Activated CD8-positive, alpha-beta memory T cell treated with anti-CD3 and anti-CD28 coated beads, Interleukin-2, amount 50 U/mL, for 24 hours (primary cell): ENCODE results near the gene COL20A1.

Source experiments
- DNase-seq: peaks from one replicate; pipeline ENCODE4 v3.0.0-alpha.2; 2020; ENCODE audit errors: extremely low read depth

COL20A1 gene

GRCh38 chr20:63308218-63308911, 15.4 kb downstream of the COL20A1 start:
- DNase-seq = no peak

- DNase-seq = no peak
These were observed 16.5 kb downstream of the COL20A1 start for GRCh38 chr20:63309261-63310071.

DNA sequence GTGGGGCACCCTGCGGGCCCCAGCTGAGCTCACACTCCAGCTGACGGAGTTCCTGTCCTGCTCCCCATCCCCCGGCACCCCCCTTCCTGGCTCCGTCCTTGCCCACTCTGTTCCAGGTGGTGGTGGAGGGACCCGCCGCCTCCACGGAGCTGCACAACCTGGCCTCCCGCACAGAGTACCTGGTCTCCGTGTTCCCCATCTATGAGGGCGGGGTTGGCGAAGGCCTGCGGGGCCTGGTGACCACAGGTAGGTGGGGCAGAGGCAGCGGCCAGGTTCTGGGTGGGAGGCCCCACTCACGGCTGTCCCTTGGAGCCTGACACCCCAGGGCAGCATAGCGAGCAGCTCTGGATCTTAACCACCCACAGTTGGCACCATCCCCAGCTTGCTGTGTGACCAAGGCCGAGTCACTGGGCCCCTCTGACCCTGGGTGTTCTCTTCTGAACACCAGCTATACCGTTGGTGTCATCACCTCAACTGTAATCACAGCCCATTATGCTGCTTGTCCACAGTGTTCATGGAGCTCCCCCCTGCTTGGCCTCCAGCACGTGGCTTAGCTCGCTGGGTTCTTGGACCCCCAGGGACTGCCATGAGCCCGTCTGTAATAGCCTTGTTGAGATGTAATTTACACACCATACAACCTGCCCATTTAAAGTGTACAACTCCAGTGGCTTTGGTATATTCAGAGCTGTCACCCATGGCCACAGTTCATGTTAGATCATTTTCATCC, 17.4 kb downstream of the COL20A1 start:
- DNase-seq = no peak

GRCh38 chr20:63311186-63311832, 18.3 kb downstream of the COL20A1 start:
- DNase-seq = no peak

- DNase-seq = no peak
These were observed 18.9 kb downstream of the COL20A1 start for GRCh38 chr20:63311833-63312243.

GRCh38 chr20:63312273-63312672, 19.3 kb downstream of the COL20A1 start:
- no peak for DNase-seq

DNA sequence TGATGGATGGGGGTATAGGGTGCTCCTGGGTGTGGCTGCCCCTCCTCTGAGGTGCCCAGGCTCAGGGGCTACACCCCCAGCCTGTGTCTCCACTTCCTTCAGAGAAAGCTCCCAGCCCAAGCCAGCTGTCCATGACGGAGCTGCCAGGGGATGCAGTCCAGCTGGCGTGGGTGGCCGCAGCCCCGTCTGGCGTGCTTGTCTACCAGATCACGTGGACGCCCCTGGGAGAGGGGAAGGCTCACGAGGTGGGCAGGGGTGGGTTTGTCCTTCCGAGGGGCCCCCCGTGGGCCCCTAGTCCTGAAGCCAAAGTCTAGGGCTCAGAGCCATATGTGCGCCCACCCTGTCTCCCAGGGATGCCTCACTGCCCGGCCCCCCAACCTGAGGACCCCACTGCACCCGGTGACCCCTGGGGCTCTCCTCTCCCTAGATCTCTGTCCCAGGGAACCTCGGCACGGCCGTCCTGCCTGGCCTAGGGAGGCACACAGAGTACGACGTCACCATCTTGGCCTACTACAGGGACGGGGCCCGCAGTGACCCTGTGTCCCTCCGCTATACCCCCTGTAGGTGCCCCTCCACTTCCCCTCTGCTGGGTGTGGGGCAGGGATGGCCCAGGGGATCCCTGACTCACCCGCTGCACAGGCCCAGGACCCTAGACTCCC, 19.8 kb downstream of the COL20A1 start:
- no peak for DNase-seq

GRCh38 chr20:63313349-63314014, 20.5 kb downstream of the COL20A1 start:
- no peak for DNase-seq

DNA sequence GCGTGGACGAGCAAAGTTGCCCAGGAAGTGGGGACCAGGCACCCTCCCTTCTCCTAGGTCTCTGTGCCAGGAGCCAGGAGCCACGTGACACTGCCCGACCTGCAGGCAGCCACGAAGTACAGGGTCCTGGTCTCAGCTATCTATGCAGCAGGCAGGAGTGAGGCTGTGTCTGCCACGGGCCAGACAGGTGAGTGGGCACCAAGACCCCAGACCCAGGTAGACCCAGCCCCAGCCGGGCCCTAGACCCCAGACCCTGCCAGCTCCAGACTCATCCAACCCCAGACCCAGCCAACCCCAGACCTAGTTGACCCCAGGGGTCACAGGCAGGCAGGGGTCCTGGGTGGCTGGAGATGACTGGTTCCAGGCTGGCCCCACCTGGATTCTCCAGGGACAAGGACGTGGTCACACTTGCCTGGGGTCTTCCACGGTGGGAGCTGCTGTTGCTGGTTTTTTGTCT, 21.1 kb downstream of the COL20A1 start:
- DNase-seq = no peak

DNA sequence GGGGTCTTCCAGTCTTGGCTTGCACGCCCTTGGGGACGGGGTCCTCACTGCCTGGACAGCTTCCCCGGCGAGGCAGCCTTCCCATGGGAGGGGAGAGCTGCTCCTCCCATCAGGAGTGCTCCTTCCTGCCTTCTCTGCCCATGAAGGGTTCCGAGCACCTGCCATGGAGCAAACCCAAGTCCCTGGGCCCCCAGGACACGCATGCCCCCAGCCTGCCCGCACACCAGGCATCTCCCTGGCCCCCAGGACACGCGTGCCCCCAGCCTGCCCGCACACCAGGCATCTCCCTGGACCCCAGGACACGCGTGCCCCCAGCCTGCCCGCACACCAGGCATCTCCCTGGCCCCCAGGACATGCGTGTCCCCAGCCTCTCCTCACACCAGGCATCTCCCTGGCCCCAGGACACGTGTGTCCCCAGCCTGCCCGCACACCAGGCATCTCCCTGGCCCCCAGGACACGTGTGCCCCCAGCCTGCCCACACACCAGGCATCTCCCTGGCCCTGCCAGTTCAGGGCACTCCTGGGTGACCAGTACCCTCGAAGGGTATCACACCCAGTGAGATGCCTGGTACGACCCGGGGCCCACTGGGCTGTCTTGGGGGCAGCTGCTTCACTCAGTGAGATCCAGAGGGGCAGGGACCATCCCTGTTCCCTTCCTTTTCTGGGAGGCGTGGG, 21.7 kb downstream of the COL20A1 start:
- no peak for DNase-seq

GRCh38 chr20:63315240-63315689, 22.3 kb downstream of the COL20A1 start:
- no peak for DNase-seq

DNA sequence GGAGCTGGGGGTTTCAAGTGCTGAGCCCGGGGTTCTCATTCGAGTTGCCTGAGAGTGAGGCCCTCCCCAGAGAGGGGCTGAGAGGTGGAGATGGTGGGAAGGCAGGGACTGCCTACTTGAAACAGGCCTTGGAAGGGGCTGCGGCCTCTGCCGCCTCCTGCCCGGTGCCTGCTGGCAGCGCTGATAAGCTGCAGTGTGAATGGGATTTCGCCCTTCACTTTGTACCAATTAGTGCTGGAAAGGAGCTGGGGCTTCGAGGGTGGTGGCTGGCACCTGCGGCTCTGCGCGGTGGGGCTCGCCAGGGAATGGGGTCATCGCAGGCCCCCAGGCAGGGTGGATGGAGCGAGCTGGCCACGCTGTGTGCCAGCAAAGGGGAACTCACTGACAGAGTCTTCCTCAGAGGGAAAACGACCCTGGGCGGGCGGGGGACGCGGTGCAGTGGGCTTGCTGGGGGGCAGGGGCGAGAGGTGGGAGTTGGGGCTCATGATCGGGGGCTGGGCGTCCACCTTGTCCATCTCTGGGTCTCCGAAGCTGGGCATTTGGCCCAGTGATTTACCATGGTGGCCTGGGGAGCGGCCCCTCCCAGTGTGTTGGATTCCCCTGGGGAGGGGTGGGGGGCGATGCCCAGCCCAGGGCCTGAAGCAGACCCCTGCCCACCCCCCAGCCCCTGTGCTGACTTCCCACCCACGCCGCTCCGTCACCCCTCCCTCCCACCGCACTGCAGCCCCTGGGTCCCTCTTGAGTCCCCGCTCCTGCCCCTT, 22.9 kb downstream of the COL20A1 start:
- no peak for DNase-seq

DNA sequence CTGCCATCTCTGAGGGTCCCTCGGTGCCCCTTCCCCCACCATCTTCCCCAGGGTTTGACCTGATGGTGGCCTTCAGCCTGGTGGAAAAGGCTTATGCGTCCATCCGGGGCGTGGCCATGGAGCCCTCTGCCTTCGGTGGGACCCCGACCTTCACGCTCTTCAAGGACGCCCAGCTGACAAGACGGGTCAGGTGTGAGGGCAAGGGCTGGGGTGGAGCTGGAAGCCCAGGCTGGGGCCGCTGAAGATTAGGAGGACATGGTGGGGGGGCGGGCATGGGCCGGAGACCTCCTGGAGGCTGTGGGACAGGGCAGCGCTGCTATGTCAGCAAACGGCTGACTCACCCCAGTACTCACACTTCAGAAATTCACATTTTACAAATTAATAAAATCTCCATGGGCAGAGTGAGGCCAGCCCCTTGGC, 23.5 kb downstream of the COL20A1 start:
- DNase-seq = no peak

- no peak for DNase-seq
These were observed 24.1 kb downstream of the COL20A1 start for GRCh38 chr20:63317061-63317460.

DNA sequence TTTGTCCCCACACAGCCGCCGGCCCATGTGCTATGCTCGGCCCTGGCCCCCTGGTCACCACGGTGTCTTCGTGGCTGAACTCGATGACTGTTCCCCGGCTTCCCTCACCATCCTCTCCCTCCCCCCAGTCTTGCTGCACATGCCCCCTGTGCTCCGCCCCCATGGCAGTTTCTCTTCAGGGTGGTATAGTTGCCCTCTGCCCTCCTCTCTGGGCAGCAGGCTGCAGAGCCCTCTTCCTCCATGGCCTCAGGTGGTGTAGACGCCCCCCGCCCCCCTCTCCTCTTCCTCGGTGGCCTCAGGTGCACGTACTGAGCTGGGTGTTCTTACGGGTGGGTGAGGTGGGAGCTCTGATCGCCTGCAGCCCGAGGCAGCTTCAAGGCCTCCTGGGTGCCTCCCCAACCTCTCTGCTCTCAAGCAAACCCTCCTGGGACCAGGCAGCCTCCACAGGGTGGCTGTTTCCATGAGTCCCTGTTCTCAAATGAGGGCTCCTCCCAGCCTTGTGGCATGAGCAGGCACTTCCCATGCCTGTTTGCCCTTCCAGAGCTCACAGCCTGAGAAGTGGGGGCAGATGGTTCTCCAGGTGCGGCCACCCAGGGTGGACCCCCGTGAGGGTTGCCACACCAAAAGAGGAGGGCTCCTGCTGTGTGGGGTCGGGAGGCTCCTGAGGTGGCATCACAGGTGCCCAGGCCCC, 24.8 kb downstream of the COL20A1 start:
- DNase-seq = no peak

DNA sequence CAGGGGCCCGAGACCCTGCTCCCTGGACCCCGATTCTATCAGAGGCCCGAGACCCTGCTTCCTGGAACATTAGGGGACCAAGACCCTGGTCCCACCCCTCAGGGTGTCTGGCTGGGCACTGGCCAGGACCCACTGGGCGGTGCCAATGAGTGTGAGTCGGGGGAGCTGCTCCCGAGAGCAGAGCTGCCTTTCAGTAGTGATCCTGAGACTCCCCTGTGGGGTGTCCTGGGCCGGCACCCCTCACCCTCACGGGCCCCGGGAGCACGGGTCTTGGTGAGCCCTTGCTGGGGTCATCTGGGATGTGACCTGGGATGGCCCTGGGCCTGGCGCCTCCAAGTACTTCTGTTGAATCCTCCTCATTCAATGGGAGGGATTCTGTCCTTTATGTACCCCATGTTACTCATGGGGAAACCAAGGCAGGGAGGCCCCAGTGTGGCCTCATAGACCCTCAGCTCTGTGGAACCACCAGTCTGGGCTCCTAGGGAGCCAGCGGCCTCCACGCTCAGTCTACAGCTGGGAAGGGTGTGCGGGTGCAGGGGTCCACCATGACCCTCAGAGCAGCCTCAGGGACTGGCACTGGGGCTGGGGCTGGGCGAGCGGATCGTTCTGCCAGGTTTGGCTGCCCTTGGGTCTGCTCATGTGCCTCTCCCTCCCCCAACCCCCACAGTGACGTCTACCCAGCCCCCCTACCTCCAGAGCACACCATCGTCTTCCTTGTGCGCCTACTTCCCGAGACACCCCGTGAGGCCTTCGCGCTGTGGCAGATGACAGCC, 25.6 kb downstream of the COL20A1 start:
- DNase-seq = no peak

DNA sequence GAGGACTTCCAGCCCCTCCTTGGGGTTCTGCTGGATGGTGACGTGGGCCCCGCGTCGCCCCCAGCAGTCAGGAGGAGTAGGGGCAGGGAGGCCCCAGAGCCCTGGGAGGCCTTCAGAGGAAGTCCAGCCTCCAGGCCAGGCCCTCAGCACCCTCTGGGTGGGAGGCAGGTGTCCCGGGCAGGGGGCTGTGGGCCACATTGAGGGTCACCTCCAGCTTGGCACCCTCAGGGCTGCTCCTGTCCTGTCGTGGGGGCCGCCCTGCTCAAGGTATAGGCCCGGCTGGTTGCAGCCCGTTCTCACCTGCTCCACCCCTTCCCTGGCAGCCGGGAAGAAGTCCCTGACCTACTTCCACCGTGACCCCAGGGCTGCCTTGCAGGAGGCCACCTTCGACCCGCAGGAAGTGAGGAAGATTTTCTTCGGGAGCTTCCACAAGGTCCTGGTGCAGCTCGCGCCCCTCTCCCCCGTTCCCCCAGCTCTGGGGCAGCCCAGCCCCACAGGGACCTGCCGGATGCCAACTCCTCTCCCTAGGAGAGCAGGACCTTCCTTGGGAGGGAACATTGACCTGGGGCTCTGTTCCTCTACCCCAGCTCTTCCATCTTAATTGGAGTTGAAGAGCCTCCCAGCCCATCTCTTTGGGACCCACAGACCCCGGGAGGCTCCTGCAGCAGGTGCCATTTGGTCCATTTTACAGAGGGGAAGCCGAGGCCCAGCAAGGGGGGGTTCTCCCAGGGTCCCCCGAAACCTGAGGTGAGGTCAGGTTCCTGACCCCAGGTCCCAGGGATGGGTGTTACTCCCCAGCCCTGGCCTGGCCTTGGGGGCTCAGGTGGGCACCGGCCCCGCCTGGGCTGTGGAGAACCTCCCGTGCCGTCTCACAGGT, 26.4 kb downstream of the COL20A1 start:
- DNase-seq = no peak
